SK-N-SH (cell line): ENCODE results near the gene TMEM88.

ENCODE experiments used
- CHD2 ChIP-seq: fragments of 150-350 bp; IDR thresholded peaks from 2 replicates; pipeline ENCODE4 v1.6.1; 2018; ENCODE audit warnings: low read length; ENCODE audit not compliant: partially characterized antibody
- CTCF ChIP-seq: fragments of 200-600 bp; sonication (generic); IDR thresholded peaks from 2 replicates; pipeline ENCODE4 v1.6.1; 2017; ENCODE audit warnings: antibody characterized with exemption, mild to moderate bottlenecking, moderate library complexity
- GABPA ChIP-seq: IDR thresholded peaks from 2 replicates; pipeline ENCODE4 v1.4.0; 2012; ENCODE audit warnings: low read depth, mild to moderate bottlenecking
- PBX3 ChIP-seq: IDR thresholded peaks from 2 replicates; pipeline ENCODE4; 2012
- POLR2AphosphoS5 ChIP-seq: IDR thresholded peaks from 2 replicates; pipeline ENCODE4 v1.6.1; 2012; ENCODE audit warnings: low read depth, low read length

GRCh38 chr17:7842380-7843256, 12.2 kb upstream of the TMEM88 start:
- no peak for TF ChIP-seq CHD2
- TF ChIP-seq GABPA, result peak; percentile 29; the same call in 1 of the 2 replicates
- no peak for TF ChIP-seq CTCF
- TF ChIP-seq POLR2AphosphoS5, result no peak; the same call in 1 of the 2 replicates
- no peak for TF ChIP-seq PBX3
